HCT116 (cell line): ENCODE results near the gene KANK3. TPM values are rescaled to one million over a fixed set of nuclear protein-coding genes. Genes with fewer than 3 reads are reported as not detected.

ENCODE experiments used
- ATAC-seq: fragments of 200-7000 bp; cut with Tn5 transposase; 2 replicates; pipeline ENCODE4 v1.9.1; 2020; ENCODE audit warnings: mild to moderate bottlenecking, moderate library complexity
- BruUV-seq: library from RNA; stranded (reverse); fragments of 400-500 nt; replicated peaks from 2 replicates; lab custom pipeline; 2021; lab: Mats Ljungman, UMichigan
- CTCF ChIA-PET: fragments of 300-600 bp; sonication (Branson Sonifier 250); formaldehyde crosslinking; loops from one replicate; lab custom pipeline; 2021; ENCODE audit warnings: antibody characterized with exemption; lab: Charles Lee
- POLR2A ChIA-PET: fragments of 300-600, 350-600 bp; sonication (Branson Sonifier 250); formaldehyde crosslinking; loops from one replicate; lab custom pipeline; 2021; ENCODE audit warnings: antibody characterized with exemption; lab: Charles Lee
- RAD21 ChIA-PET, 2 experiments: fragments of 300-600 bp; sonication (Branson Sonifier 250); formaldehyde crosslinking; loops; one replicate each; lab custom pipeline; 2023; ENCODE audit warnings: low total read pairs in 2 of 2; ENCODE audit not compliant: uncharacterized antibody in 2 of 2, unreplicated experiment in 2 of 2, low non-redundant PET in 1 of 2; lab: Charles Lee
- DNase-seq: peaks from one replicate; pipeline ENCODE4 v3.0.0-alpha.2; 2010; ENCODE audit warnings: low read depth, low spot score
- H2AFZ ChIP-seq: fragments of 200-600 bp; shearing (Covaris generic), sonication (generic); 2 replicates; pipeline ENCODE4 v1.6.1; 2017; ENCODE audit warnings: low read depth, mixed run types, mixed read lengths, antibody characterized with exemption, low read length; ENCODE audit not compliant: poor library complexity, severe bottlenecking
- H3K27ac ChIP-seq: 2 replicates; pipeline ENCODE4 v1.5.1; 2012; ENCODE audit warnings: low read depth, low read length
- H3K27me3 ChIP-seq: fragments of 200-600 bp; sonication (generic); 2 replicates; pipeline ENCODE4 v1.6.1; 2016; ENCODE audit warnings: mixed run types, low read length, mixed read lengths; ENCODE audit not compliant: insufficient read depth
- H3K36me3 ChIP-seq, 2 experiments: fragments of 200-500 bp in 1 of 2; fragments of 200-600 bp in 1 of 2; sonication (Bioruptor generic) in 1 of 2; sonication (generic) in 1 of 2; 2 replicates each; pipeline versions ENCODE4 v1.5.1 to v1.6.1; 2014 to 2016; ENCODE audit warnings: low read length in 2 of 2, inconsistent platforms in 1 of 2, mixed read lengths in 1 of 2, mixed run types in 1 of 2; ENCODE audit not compliant: insufficient read depth in 2 of 2, control insufficient read depth in 1 of 2
- H3K4me1 ChIP-seq, 2 experiments: fragments of 200-600 bp in 1 of 2; sonication (generic) in 1 of 2; 2 replicates each; pipeline versions ENCODE4 v1.5.1 to v1.6.1; 2012 to 2017; ENCODE audit warnings: low read length in 2 of 2, inconsistent platforms in 1 of 2, mild to moderate bottlenecking in 1 of 2, mixed read lengths in 1 of 2, mixed run types in 1 of 2, moderate library complexity in 1 of 2; ENCODE audit not compliant: insufficient read depth in 2 of 2, control insufficient read depth in 1 of 2
- H3K4me2 ChIP-seq: fragments of 200-600 bp; sonication (generic); 2 replicates; pipeline ENCODE4 v1.6.1; 2017; ENCODE audit warnings: mixed run types, low read length, mixed read lengths
- H3K4me3 ChIP-seq, 2 experiments: fragments of 200-600 bp in 1 of 2; sonication (generic) in 1 of 2; replicated peaks in 1 of 2; 2 replicates each; pipeline ENCODE4 v1.5.1; 2011 to 2016; ENCODE audit warnings: low read length in 2 of 2, control low read depth in 1 of 2, low read depth in 1 of 2, mild to moderate bottlenecking in 1 of 2, mixed read lengths in 1 of 2, mixed run types in 1 of 2
- H3K79me2 ChIP-seq: fragments of 200-600 bp; sonication (generic); 2 replicates; pipeline ENCODE4 v1.6.1; 2017; ENCODE audit warnings: mild to moderate bottlenecking, mixed run types, low read length, moderate library complexity, mixed read lengths; ENCODE audit not compliant: insufficient read depth
- H3K9ac ChIP-seq: fragments of 200-600 bp; sonication (generic); 2 replicates; pipeline ENCODE4 v1.6.1; 2016; ENCODE audit warnings: low read length, mixed read lengths
- H3K9me2 ChIP-seq: fragments of 200-600 bp; sonication (generic), shearing (Covaris generic); 2 replicates; pipeline ENCODE4 v1.6.1; 2017; ENCODE audit warnings: mixed run types, mild to moderate bottlenecking, moderate library complexity; ENCODE audit not compliant: insufficient read depth
- H3K9me3 ChIP-seq, 2 experiments: fragments of 200-500 bp in 1 of 2; fragments of 200-600 bp in 1 of 2; sonication (Bioruptor generic) in 1 of 2; sonication (generic) in 1 of 2; 2 replicates each; pipeline ENCODE4 v1.6.1; 2014 to 2017; ENCODE audit warnings: low read length in 2 of 2, mixed read lengths in 2 of 2, inconsistent platforms in 1 of 2, low read depth in 1 of 2, mild to moderate bottlenecking in 1 of 2, mixed run types in 1 of 2, moderate library complexity in 1 of 2; ENCODE audit not compliant: control insufficient read depth in 1 of 2, insufficient read depth in 1 of 2
- H4K20me1 ChIP-seq: fragments of 200-600 bp; sonication (generic), shearing (Covaris generic); 2 replicates; pipeline ENCODE4 v1.6.1; 2017; ENCODE audit warnings: mixed run types, mild to moderate bottlenecking, moderate library complexity; ENCODE audit not compliant: insufficient read depth
- CBX3 ChIP-seq: IDR thresholded peaks from 2 replicates; pipeline ENCODE4 v1.6.1; 2012; ENCODE audit warnings: low read depth
- CEBPB ChIP-seq: IDR thresholded peaks from 2 replicates; pipeline ENCODE4 v1.6.1; 2012; ENCODE audit warnings: low read depth
- CTCF ChIP-seq, 3 experiments: fragments of 200-600 bp in 1 of 3; sonication (generic) in 1 of 3; IDR thresholded peaks in 2 of 3; conservative IDR thresholded peaks in 1 of 3; 2 replicates each; pipeline ENCODE4 v1.5.1; 2012 to 2017; ENCODE audit warnings: low read depth in 2 of 3, low read length in 2 of 3, antibody characterized with exemption in 1 of 3, borderline replicate concordance in 1 of 3, control low read depth in 1 of 3, mild to moderate bottlenecking in 1 of 3, mixed read lengths in 1 of 3, mixed run types in 1 of 3, moderate library complexity in 1 of 3; ENCODE audit not compliant: insufficient read depth in 1 of 3
- EGR1 ChIP-seq: IDR thresholded peaks from 2 replicates; pipeline ENCODE4 v1.6.1; 2012; ENCODE audit warnings: low read depth
- ELF1 ChIP-seq: IDR thresholded peaks from 2 replicates; pipeline ENCODE4 v1.6.1; 2012; ENCODE audit warnings: low read depth, borderline replicate concordance
- EZH2 ChIP-seq: fragments of 200-600 bp; sonication (generic); IDR thresholded peaks from 2 replicates; pipeline ENCODE4 v1.6.1; 2017; ENCODE audit warnings: antibody characterized with exemption, mixed run types
- EZH2phosphoT487 ChIP-seq: fragments of 200-600 bp; IDR thresholded peaks from 2 replicates; pipeline ENCODE4 v1.6.1; 2018; ENCODE audit warnings: antibody characterized with exemption, borderline replicate concordance
- FOSL1 ChIP-seq: IDR thresholded peaks from 2 replicates; pipeline ENCODE4 v1.6.1; 2012; ENCODE audit warnings: low read depth
- JUND ChIP-seq: IDR thresholded peaks from 2 replicates; pipeline ENCODE4 v1.6.1; 2012
- MAX ChIP-seq: IDR thresholded peaks from 2 replicates; pipeline ENCODE4 v1.6.1; 2012
- POLR2A ChIP-seq: IDR thresholded peaks from 2 replicates; pipeline ENCODE4 v1.7.0; 2011; ENCODE audit warnings: borderline replicate concordance; ENCODE audit not compliant: insufficient read depth, insufficient read length; ENCODE audit errors: extremely low read depth
- RAD21 ChIP-seq: IDR thresholded peaks from 2 replicates; pipeline ENCODE4 v1.6.1; 2012; ENCODE audit warnings: low read depth, mild to moderate bottlenecking
- REST ChIP-seq: IDR thresholded peaks from 2 replicates; pipeline ENCODE4 v1.6.1; 2012; ENCODE audit warnings: low read depth
- SIN3A ChIP-seq: IDR thresholded peaks from 2 replicates; pipeline ENCODE4 v1.6.1; 2012; ENCODE audit warnings: low read depth
- TCF7L2 ChIP-seq: IDR thresholded peaks from 2 replicates; pipeline ENCODE4 v1.7.0; 2011; ENCODE audit warnings: borderline replicate concordance, inconsistent platforms; ENCODE audit not compliant: insufficient read depth, insufficient read length; ENCODE audit errors: extremely low read depth
- YY1 ChIP-seq: IDR thresholded peaks from 2 replicates; pipeline ENCODE4 v1.6.1; 2011; ENCODE audit warnings: low read length, low read depth, moderate library complexity, mild to moderate bottlenecking; ENCODE audit not compliant: insufficient replicate concordance; ENCODE audit errors: extremely low read depth
- ZBTB33 ChIP-seq: IDR thresholded peaks from 2 replicates; pipeline ENCODE4 v1.6.1; 2011; ENCODE audit warnings: mild to moderate bottlenecking, low read length, moderate library complexity; ENCODE audit not compliant: insufficient replicate concordance; ENCODE audit errors: extremely low read depth
- ZNF274 ChIP-seq: fragments of 200-500 bp; sonication (Bioruptor generic); IDR thresholded peaks from 2 replicates; pipeline ENCODE4 v1.6.1; 2014; ENCODE audit warnings: mild to moderate bottlenecking, low read depth, low read length, inconsistent platforms
- intact Hi-C: fragments of 100-400 bp; cut with micrococcal nuclease; formaldehyde crosslinking; loops from 2 replicates; pipeline ENCODE4 v1.10.0; 2022
- total RNA-seq: library from RNA; stranded (reverse); gene quantifications from one replicate; pipeline ENCODE4 v1.2.1, GENCODE V29; 2021; ENCODE audit not compliant: unreplicated experiment

The KANK3 gene
- total RNA-seq, 1 experiment from 2014 or later: 21.7 TPM

- Histone ChIP-seq H3K4me2 (no peak overlapping the region), H3K36me3 (no peaks in the 10 kb centered on the region), H3K79me2 (no peaks in the 10 kb centered on the region), H3K4me3 (no peak overlapping the region), H3K9ac (no peak overlapping the region), H3K9me3 (no peaks in the 10 kb centered on the region), H4K20me1 (no peaks in the 10 kb centered on the region), H3K27ac (no peak overlapping the region), H2AFZ (no peak overlapping the region), H3K4me1 (peaks cover 22 to 36% of the 10 kb centered on the region in 2 experiments), H3K9me2 (no peaks in the 10 kb centered on the region), H3K27me3 (no peaks in the 10 kb centered on the region)
- CTCF ChIA-PET: no interaction called here
- no peak for TF ChIP-seq CTCF (IDR thresholded peaks at IDR 0.05 in 2 of 3, conservative IDR thresholded peaks at IDR 0.05 in 1 of 3; ENCODE audit: borderline replicate concordance in 1 of 3, insufficient read depth in 1 of 3, low read depth in 2 of 3, low read length in 2 of 3)
- no peak for TF ChIP-seq ZNF274
- TF ChIP-seq ELF1: no peak
- no peak for TF ChIP-seq FOSL1
- TF ChIP-seq RAD21: no peak
- no peak for TF ChIP-seq POLR2A
- no peak for TF ChIP-seq CEBPB
- no peak for TF ChIP-seq CBX3
- no peak for TF ChIP-seq EGR1
- no peak for TF ChIP-seq JUND
- no peak for TF ChIP-seq EZH2phosphoT487
- TF ChIP-seq MAX: no peak
- TF ChIP-seq TCF7L2: no peak
- TF ChIP-seq SIN3A: no peak
- TF ChIP-seq YY1: no peak
- no peak for TF ChIP-seq REST
- no peak for TF ChIP-seq ZBTB33
- no peak for TF ChIP-seq EZH2
- no peak for DNase-seq
- BruUV-seq: TSS peak; percentile 38
- ATAC-seq: no peak
- POLR2A ChIA-PET: no interaction called here
- RAD21 ChIA-PET: no interaction called here
- intact Hi-C loops: no loop called here
Observed at GRCh38 chr19:8340341-8341096, 2.5 kb downstream of the KANK3 start.
